Adrenal gland (tissue), 12 donors: ENCODE results near the gene OR9G1. TPM values are rescaled to one million over a fixed set of nuclear protein-coding genes. Genes with fewer than 3 reads are reported as not detected.

Source experiments
- DNase-seq, 7 donors: peaks; one replicate each; pipeline ENCODE4 v3.0.0-alpha.2; 2019 to 2020
- H3K27ac ChIP-seq, 5 donors: fragments of 200-600 bp; sonication (generic) in 4 of 5; 1 replicate in 3 of 5; 2 replicates in 2 of 5; pipeline versions ENCODE4 v1.5.1 to v1.8.0; 2016 to 2020; ENCODE audit warnings: mild to moderate bottlenecking in 1 of 5
- H3K27me3 ChIP-seq: fragments of 200-600 bp; 2 replicates; pipeline ENCODE4 v1.8.0; 2021
- H3K36me3 ChIP-seq, 2 donors: fragments of 200-600 bp; replicated peaks in 1 of 2; 1 replicate in 1 of 2; 2 replicates in 1 of 2; pipeline versions ENCODE4 v1.5.1 to v1.8.0; 2018 to 2022
- H3K4me1 ChIP-seq, 2 donors: fragments of 200-600 bp; replicated peaks in 1 of 2; 1 replicate in 1 of 2; 2 replicates in 1 of 2; pipeline versions ENCODE4 v1.5.1 to v1.8.0; 2018 to 2021
- H3K4me3 ChIP-seq, 4 donors: fragments of 200-600 bp; sonication (generic) in 3 of 4; one replicate each; pipeline ENCODE4 v1.5.1; 2016 to 2018
- H3K9me3 ChIP-seq, 3 donors: fragments of 200-600 bp; sonication (generic) in 1 of 3; replicated peaks in 1 of 3; 1 replicate in 2 of 3; 2 replicates in 1 of 3; pipeline versions ENCODE4 v1.5.1 to v1.8.0; 2016 to 2021
- CTCF ChIP-seq, 6 experiments: fragments of 450-650 bp in 4 of 6; fragments of 200-600 bp in 2 of 6; sonication (generic) in 1 of 6; IDR thresholded peaks; 1 replicate in 5 of 6; 2 replicates in 1 of 6; pipeline versions ENCODE4 v1.5.1 to v1.8.0; 2016 to 2021; ENCODE audit warnings: antibody characterized with exemption in 6 of 6, mild to moderate bottlenecking in 2 of 6, moderate library complexity in 1 of 6
- POLR2A ChIP-seq, 2 donors: fragments of 450-650 bp; IDR thresholded peaks; one replicate each; pipeline ENCODE4 v1.6.1; 2017; ENCODE audit warnings: antibody characterized with exemption in 2 of 2, mild to moderate bottlenecking in 2 of 2, moderate library complexity in 1 of 2
- WGBS, 4 donors: extraction: QIAGEN DNeasy Blood & Tissue Kit in 2 of 4; methylation state at CpG; one replicate each; pipeline versions ENCODE4 v1.1.5 to v1.1.7; 2013 to 2017; 5-methylcytosine and 5-hydroxymethylcytosine counted together
- intact Hi-C, 2 donors: fragments of 100-400 bp; cut with DNase I; formaldehyde crosslinking; loops; one replicate each; pipeline versions ENCODE4 v1.14.1 to v1.15.0; 2022 to 2023
- microRNA-seq, 3 donors: library from miRNA; unstranded; fragments of <30 nt; microRNA quantifications; one replicate each; pipeline ENCODE4, GENCODE V29; 2017 to 2020
- polyA plus RNA-seq, 3 donors: library from polyadenylated mRNA; stranded (reverse); fragments of 200-250 nt in 2 of 3; fragments of 350-450 nt in 1 of 3; fragmentation: Illumina TruSeq in 1 of 3; extraction: RNeasy Lipid Tissue Mini Kit (QIAGEN cat#74804) in 1 of 3; gene quantifications; one replicate each; pipeline ENCODE4 v1.2.3, GENCODE V29; 2013 to 2014
- small RNA-seq, 2 donors: library from RNA; depleted of rRNA; stranded (forward); fragments of <200 nt; gene quantifications; one replicate each; pipeline ENCODE3, GENCODE V24; 2016
- total RNA-seq, 9 donors: library from RNA; depleted of rRNA in 4 of 9; stranded (reverse); fragments of >200 nt in 4 of 9; fragments of 120-200 nt in 1 of 9; fragmentation: NEBNext Ultra II Directional in 1 of 9; extraction: Animal tissue kit (Norgen Biotek cat#: 25700) in 1 of 9; gene quantifications; one replicate each; pipeline versions ENCODE4 v1.1.0 to v1.2.4, GENCODE V29; 2013 to 2023
- donor health status: healthy with polysubstance abuse.
- donor health status: Bipolar disorder and iron deficiency.
- donor health status: DM: yes; HTN: yes; CAD: no.
- donor health status: DM: no; HTN: no; CAD: no.
- donor health status: DM: no; HTN: no; CAD: no.
- donor health status: DM: yes; HTN: yes; CAD: no.

OR9G1 gene
- total and polyA plus RNA-seq, 12 donors, result not detected

- no peak overlapping the region for H3K27ac ChIP-seq
- WGBS, 4 donors, result 65 to 82% (median 77%) methylated on average over 5 of the region's 5 CpGs
- no peaks in the 10 kb centered on the region for H3K36me3 ChIP-seq
- TF ChIP-seq POLR2A (IDR thresholded peaks at IDR 0.05), result no peak
- no peak for TF ChIP-seq CTCF (IDR thresholded peaks at IDR 0.05)
- H3K27me3 ChIP-seq, result no peaks in the 10 kb centered on the region
- no peaks in the 10 kb centered on the region for H3K9me3 ChIP-seq
- H3K4me1 ChIP-seq, result no peaks in the 10 kb centered on the region
- no peak overlapping the region for H3K4me3 ChIP-seq
- intact Hi-C loops, result no loop called here
- DNase-seq, result no peak
Measured at GRCh38 chr11:56751480-56751879, 52.6 kb downstream of the OR9G1 start.

Small RNA genes lying within 50 kb of the gene (microRNA-seq; reads per million reads assigned to microRNA genes)
- gene MIR6128, result 0 reads per million in 3 donors

Small RNA genes lying within 50 kb of the gene (small RNA-seq; reads per million reads assigned to genes)
- gene AP001803.1 (0 to 0.36 reads per million in 2 donors), gene AP004245.1 (0 reads per million in 2 donors), gene MIR6128 (0 reads per million in 2 donors)

Other genes starting within 250 kb of the OR9G1 start
- not detected for gene OR5M3, start 225.7 kb upstream of the OR9G1 start, total RNA-seq
- gene OR5M3, start 225.7 kb upstream of the OR9G1 start, polyA plus RNA-seq, result not detected
- not detected for gene OR5M8, start 207.7 kb upstream of the OR9G1 start, total RNA-seq
- gene OR5M8, start 207.7 kb upstream of the OR9G1 start, polyA plus RNA-seq, result not detected
- not detected for gene OR5M11, start 155.8 kb upstream of the OR9G1 start, total RNA-seq
- gene OR5M11, start 155.8 kb upstream of the OR9G1 start, polyA plus RNA-seq, result not detected
- not detected for gene OR5M10, start 121.4 kb upstream of the OR9G1 start, total RNA-seq
- gene OR5M10, start 121.4 kb upstream of the OR9G1 start, polyA plus RNA-seq, result not detected
- not detected for gene OR5M1, start 84.2 kb upstream of the OR9G1 start, total RNA-seq
- not detected for gene OR5M1, start 84.2 kb upstream of the OR9G1 start, polyA plus RNA-seq
- not detected for gene OR5AP2, start 56.7 kb upstream of the OR9G1 start, total RNA-seq
- not detected for gene OR5AP2, start 56.7 kb upstream of the OR9G1 start, polyA plus RNA-seq
- not detected for gene OR5AR1, start 35.4 kb upstream of the OR9G1 start, total RNA-seq
- not detected for gene OR5AR1, start 35.4 kb upstream of the OR9G1 start, polyA plus RNA-seq
- gene OR9G4, start 49.6 kb downstream of the OR9G1 start, total RNA-seq, result not detected
- not detected for gene OR9G4, start 49.6 kb downstream of the OR9G1 start, polyA plus RNA-seq